Breast epithelium (tissue), 4 donors: Measurements from ENCODE around the gene YJEFN3. TPM values are rescaled to one million over a fixed set of nuclear protein-coding genes. Genes with fewer than 3 reads are reported as not detected.

Experiments used
- DNase-seq, 2 donors: peaks; one replicate each; pipeline ENCODE4 v3.0.0-alpha.2; 2019; ENCODE audit warnings: low spot score in 2 of 2
- H3K27ac ChIP-seq, 2 donors: fragments of 200-600 bp; sonication (generic) in 1 of 2; one replicate each; pipeline ENCODE4 v1.5.1; 2016 to 2019; ENCODE audit warnings: mild to moderate bottlenecking in 1 of 2
- H3K27me3 ChIP-seq, 2 donors: fragments of 200-600 bp; sonication (generic) in 1 of 2; one replicate each; pipeline versions ENCODE4 v1.5.1 to v1.6.0; 2017 to 2019; ENCODE audit warnings: control low read depth in 1 of 2, mild to moderate bottlenecking in 1 of 2
- H3K36me3 ChIP-seq: fragments of 200-600 bp; one replicate; pipeline ENCODE4 v1.5.1; 2019
- H3K4me1 ChIP-seq, 2 donors: fragments of 200-600 bp; sonication (generic); one replicate each; pipeline ENCODE4 v1.5.1; 2016 to 2019; ENCODE audit warnings: control low read depth in 1 of 2
- H3K4me3 ChIP-seq, 3 donors: fragments of 200-600 bp; sonication (generic); 1 replicate in 2 of 3; 2 replicates in 1 of 3; pipeline ENCODE4 v1.5.1; 2016 to 2019; ENCODE audit warnings: mild to moderate bottlenecking in 3 of 3, moderate library complexity in 2 of 3
- H3K9me3 ChIP-seq, 2 donors: fragments of 200-600 bp; sonication (generic) in 1 of 2; one replicate each; pipeline ENCODE4 v1.5.1; 2016 to 2019; ENCODE audit warnings: control low read depth in 1 of 2
- POLR2A ChIP-seq: fragments of 450-650 bp; IDR thresholded peaks from one replicate; pipeline ENCODE4 v1.6.1; 2016; ENCODE audit warnings: antibody characterized with exemption, mild to moderate bottlenecking, moderate library complexity
- POLR2AphosphoS5 ChIP-seq, 3 donors: sonication (generic); formaldehyde crosslinking; IDR thresholded peaks; one replicate each; pipeline ENCODE4 v1.6.1; 2017; ENCODE audit warnings: antibody characterized with exemption in 3 of 3
- intact Hi-C: fragments of 100-400 bp; cut with DNase I; formaldehyde crosslinking; loops from one replicate; pipeline ENCODE4 v1.15.1; 2023; ENCODE audit warnings: low total_unique reads
- total RNA-seq, 3 donors: library from RNA; depleted of rRNA; stranded (reverse); fragments of >200 nt; gene quantifications; one replicate each; pipeline ENCODE4 v1.1.0, GENCODE V29; 2016
- TF ChIP-seq, protein P1 (sequence below), 3 donors: fragments of 450-650 bp; IDR thresholded peaks; one replicate each; pipeline ENCODE4 v1.5.1; 2016 to 2017; ENCODE audit warnings: antibody characterized with exemption in 3 of 3, mild to moderate bottlenecking in 3 of 3, moderate library complexity in 3 of 3

YJEFN3 gene
- total RNA-seq, 3 donors from 2014 or later: 0.88 to 2.0 (median 1.3) TPM

- no peak for DNase-seq
- Histone ChIP-seq H3K36me3 (peaks cover 5% of the 10 kb centered on the region), H3K9me3 (no peaks in the 10 kb centered on the region), H3K27me3 (no peaks in the 10 kb centered on the region), H3K27ac (no peak overlapping the region), H3K4me1 (no peaks in the 10 kb centered on the region), H3K4me3 (no peak overlapping the region)
- TF ChIP-seq, protein P1, sequence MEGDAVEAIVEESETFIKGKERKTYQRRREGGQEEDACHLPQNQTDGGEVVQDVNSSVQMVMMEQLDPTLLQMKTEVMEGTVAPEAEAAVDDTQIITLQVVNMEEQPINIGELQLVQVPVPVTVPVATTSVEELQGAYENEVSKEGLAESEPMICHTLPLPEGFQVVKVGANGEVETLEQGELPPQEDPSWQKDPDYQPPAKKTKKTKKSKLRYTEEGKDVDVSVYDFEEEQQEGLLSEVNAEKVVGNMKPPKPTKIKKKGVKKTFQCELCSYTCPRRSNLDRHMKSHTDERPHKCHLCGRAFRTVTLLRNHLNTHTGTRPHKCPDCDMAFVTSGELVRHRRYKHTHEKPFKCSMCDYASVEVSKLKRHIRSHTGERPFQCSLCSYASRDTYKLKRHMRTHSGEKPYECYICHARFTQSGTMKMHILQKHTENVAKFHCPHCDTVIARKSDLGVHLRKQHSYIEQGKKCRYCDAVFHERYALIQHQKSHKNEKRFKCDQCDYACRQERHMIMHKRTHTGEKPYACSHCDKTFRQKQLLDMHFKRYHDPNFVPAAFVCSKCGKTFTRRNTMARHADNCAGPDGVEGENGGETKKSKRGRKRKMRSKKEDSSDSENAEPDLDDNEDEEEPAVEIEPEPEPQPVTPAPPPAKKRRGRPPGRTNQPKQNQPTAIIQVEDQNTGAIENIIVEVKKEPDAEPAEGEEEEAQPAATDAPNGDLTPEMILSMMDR (IDR thresholded peaks at IDR 0.05): no peak
- TF ChIP-seq POLR2AphosphoS5 (IDR thresholded peaks at IDR 0.05) (no peak), POLR2A (no peak)
- intact Hi-C loops: no loop called here
Measured at GRCh38 chr19:19507354-19507753, 21.4 kb upstream of the YJEFN3 start.

DNA sequence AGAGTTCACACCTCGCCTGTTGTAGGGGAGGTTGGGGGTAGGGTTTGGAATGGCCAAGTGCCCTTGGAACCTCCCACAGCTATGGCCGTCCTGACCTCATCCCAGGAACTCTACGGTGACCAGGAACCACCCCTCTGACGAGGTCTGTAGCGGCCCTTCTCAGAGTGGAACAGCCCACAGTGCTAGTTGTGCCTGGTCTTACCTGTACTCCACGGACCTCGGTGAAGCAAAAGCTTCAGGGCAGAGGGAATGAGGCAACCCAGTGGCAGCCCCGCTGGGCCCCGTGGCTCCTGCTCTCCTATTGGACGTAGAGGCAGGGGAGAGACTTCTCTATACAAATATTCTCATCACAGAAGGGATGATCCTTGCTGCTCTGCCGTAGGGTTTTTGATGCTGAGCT lies 20.5 kb upstream of the YJEFN3 start:
- Histone ChIP-seq H3K36me3 (no peaks in the 10 kb centered on the region), H3K27me3 (no peaks in the 10 kb centered on the region), H3K4me3 (no peak overlapping the region), H3K9me3 (no peaks in the 10 kb centered on the region), H3K4me1 (no peaks in the 10 kb centered on the region), H3K27ac (no peak overlapping the region)
- DNase-seq: no peak
- TF ChIP-seq, protein P1 (IDR thresholded peaks at IDR 0.05): no peak
- no peak for TF ChIP-seq POLR2A
- TF ChIP-seq POLR2AphosphoS5 (IDR thresholded peaks at IDR 0.05): no peak
- intact Hi-C loops: loop anchor here (2.0 kb wide), 1 partner anchor 53 kb away; no protein-coding TSS in a partner anchor

DNA sequence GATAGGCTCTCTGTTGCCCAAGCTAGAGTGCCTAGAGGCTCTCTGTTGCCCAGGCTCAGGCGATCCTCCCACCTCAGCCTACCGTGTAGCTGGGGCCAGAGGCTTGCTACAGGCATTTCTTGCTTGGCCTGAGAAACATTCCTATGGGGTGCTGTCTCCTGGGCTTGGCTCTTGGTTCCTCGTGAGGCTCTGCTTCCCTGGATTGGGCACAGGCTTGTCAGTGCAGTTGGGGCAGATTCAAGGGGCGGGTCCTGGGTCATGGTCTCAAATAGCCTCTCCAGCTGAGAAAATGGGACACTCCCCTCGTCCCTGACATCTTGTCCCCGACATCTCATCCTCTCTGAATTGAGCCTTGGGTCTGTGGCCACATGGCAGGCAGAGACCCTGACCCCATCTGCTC lies 18.3 kb upstream of the YJEFN3 start:
- DNase-seq: no peak
- H3K36me3 ChIP-seq: no peaks in the 10 kb centered on the region
- H3K27me3 ChIP-seq: no peaks in the 10 kb centered on the region
- H3K4me1 ChIP-seq: no peaks in the 10 kb centered on the region
- intact Hi-C loops: no loop called here
- H3K27ac ChIP-seq: no peak overlapping the region
- TF ChIP-seq POLR2AphosphoS5 (IDR thresholded peaks at IDR 0.05) (no peak), POLR2A (no peak)
- TF ChIP-seq, protein P1 (IDR thresholded peaks at IDR 0.05): no peak
- H3K4me3 ChIP-seq: no peak overlapping the region
- H3K9me3 ChIP-seq: no peaks in the 10 kb centered on the region

DNA sequence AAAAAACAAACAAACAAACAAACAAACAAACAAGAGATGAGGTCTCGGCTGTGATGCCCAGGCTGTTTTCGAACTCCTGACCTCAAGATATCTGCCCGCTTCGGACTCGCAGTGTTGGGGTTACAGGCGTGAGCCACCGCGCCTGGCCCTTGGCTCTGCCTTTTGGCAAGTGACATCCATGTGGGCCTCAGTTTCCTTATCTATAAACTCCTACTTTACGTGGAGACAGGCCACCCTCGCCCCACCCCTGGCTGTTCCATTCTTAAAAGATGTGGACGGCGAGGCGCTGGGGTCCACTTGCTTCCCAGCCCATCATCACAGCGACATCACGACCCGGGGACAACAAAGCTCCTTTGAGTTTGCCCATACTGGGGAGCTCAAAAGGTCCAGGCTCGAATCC lies 15.0 kb upstream of the YJEFN3 start:
- no peak for DNase-seq
- no peak overlapping the region for H3K27ac ChIP-seq
- no peaks in the 10 kb centered on the region for H3K27me3 ChIP-seq
- peaks cover 0 to 5% of the 10 kb centered on the region in 2 donors for H3K4me1 ChIP-seq
- no peaks in the 10 kb centered on the region for H3K9me3 ChIP-seq
- intact Hi-C loops: no loop called here
- H3K4me3 ChIP-seq: peak overlapping the region; percentile 6 to 85 (median 23)
- H3K36me3 ChIP-seq: no peaks in the 10 kb centered on the region
- TF ChIP-seq, protein P1 (IDR thresholded peaks at IDR 0.05): no peak
- TF ChIP-seq POLR2A (no peak), POLR2AphosphoS5 (IDR thresholded peaks at IDR 0.05) (no peak)

DNA sequence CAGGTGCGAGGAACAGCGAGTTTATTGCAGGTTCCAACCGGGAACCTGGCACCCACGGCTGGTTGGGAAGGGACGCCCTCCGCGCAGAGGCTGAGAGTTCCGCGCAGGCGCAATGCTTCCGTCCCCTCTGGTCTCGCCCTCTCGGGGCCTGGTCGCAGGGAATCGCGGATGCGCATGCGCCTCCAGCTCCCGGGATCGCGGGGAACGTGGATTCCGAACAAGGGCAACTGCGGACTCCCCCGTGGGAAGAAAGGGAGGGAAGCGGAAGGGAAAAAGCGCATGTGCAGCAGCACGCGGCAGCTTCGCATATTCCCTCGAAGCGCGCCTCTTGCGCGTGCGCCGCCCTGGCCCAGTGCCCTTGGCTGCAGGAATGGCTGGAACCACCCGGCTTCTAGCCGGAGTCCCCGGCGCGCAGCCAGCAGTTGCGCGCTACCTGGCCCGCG lies 14.5 kb upstream of the YJEFN3 start:
- no peak for DNase-seq
- peak overlapping the region; percentile 6 to 85 (median 23) for H3K4me3 ChIP-seq
- no peaks in the 10 kb centered on the region for H3K27me3 ChIP-seq
- H3K36me3 ChIP-seq: no peaks in the 10 kb centered on the region
- H3K4me1 ChIP-seq: peaks cover 0 to 5% of the 10 kb centered on the region in 2 donors
- H3K9me3 ChIP-seq: no peaks in the 10 kb centered on the region
- no peak for TF ChIP-seq POLR2AphosphoS5 (IDR thresholded peaks at IDR 0.05)
- intact Hi-C loops: no loop called here
- no peak overlapping the region for H3K27ac ChIP-seq
